HepG2 (cell line): ENCODE data around the gene TMUB1. TPM values are rescaled to one million over a fixed set of nuclear protein-coding genes. Genes with fewer than 3 reads are reported as not detected.

ENCODE experiments used
- ATAC-seq: fragments of 200-7000 bp; cut with Tn5 transposase; 3 replicates; pipeline ENCODE4 v1.9.1; 2020; ENCODE audit warnings: mild to moderate bottlenecking, moderate library complexity
- BruUV-seq: library from RNA; stranded (reverse); fragments of 400-500 nt; replicated peaks from 2 replicates; lab custom pipeline; 2021; lab: Mats Ljungman, UMichigan
- CTCF ChIA-PET: fragments of 300-600 bp; formaldehyde crosslinking; extraction: SDS; loops from one replicate; lab custom pipeline; 2021; ENCODE audit warnings: low total read pairs, inconsistent platforms, low intra/inter-chr PET ratio; lab: Yijun Ruan, JAX
- POLR2A ChIA-PET: fragments of 350-600 bp; sonication (Branson Sonifier 250); formaldehyde crosslinking; loops from one replicate; lab custom pipeline; 2020; ENCODE audit warnings: antibody characterized with exemption, inconsistent platforms; lab: Yijun Ruan, JAX
- DNase-seq: peaks from one replicate; pipeline ENCODE4 v3.0.0-alpha.2; 2015; ENCODE audit warnings: low spot score
- FAIRE-seq: peaks from 3 replicates; lab custom pipeline; 2011; peaks lifted over from hg19 to GRCh38; lab: Jason Lieb, UNC
- H2AFZ ChIP-seq: one replicate; pipeline ENCODE4 v1.6.1; 2011; ENCODE audit warnings: low read length, inconsistent platforms
- H3K27ac ChIP-seq: fragments of 300-600 bp; 3 replicates; pipeline ENCODE4 v1.8.0; 2011; ENCODE audit warnings: mixed run types, mild to moderate bottlenecking, mixed read lengths, low read length, inconsistent platforms; ENCODE audit not compliant: insufficient read depth; ENCODE audit errors: extremely low read length
- H3K27me3 ChIP-seq, 2 experiments: fragments of 200-600 bp in 1 of 2; 2 replicates in 1 of 2; 3 replicates in 1 of 2; pipeline versions ENCODE4 v1.6.0 to v1.8.0; 2011; ENCODE audit warnings: low read length in 2 of 2, mild to moderate bottlenecking in 2 of 2, moderate library complexity in 2 of 2, inconsistent platforms in 1 of 2; ENCODE audit not compliant: insufficient read depth in 2 of 2, control insufficient read depth in 1 of 2
- H3K36me3 ChIP-seq, 2 experiments: fragments of 200-600 bp in 1 of 2; replicated peaks in 1 of 2; 2 replicates in 1 of 2; 3 replicates in 1 of 2; pipeline versions ENCODE4 v1.5.1 to v1.8.0; 2011; ENCODE audit warnings: low read length in 2 of 2, inconsistent platforms in 1 of 2; ENCODE audit not compliant: insufficient read depth in 2 of 2, control insufficient read depth in 1 of 2
- H3K4me1 ChIP-seq: 2 replicates; pipeline ENCODE4 v1.5.1; 2012; ENCODE audit warnings: low read length, inconsistent platforms; ENCODE audit not compliant: insufficient read depth
- H3K4me2 ChIP-seq: 2 replicates; pipeline ENCODE4 v1.6.0; 2011; ENCODE audit warnings: low read depth, low read length, inconsistent platforms
- H3K4me3 ChIP-seq, 3 experiments: fragments of 200-600 bp in 1 of 3; sonication (generic), shearing (Covaris generic) in 1 of 3; replicated peaks in 1 of 3; 2 replicates each; pipeline ENCODE4 v1.5.1; 2011 to 2016; ENCODE audit warnings: low read length in 3 of 3, inconsistent platforms in 2 of 3, low read depth in 2 of 3, mild to moderate bottlenecking in 2 of 3, control low read depth in 1 of 3, mixed read lengths in 1 of 3; ENCODE audit not compliant: insufficient read depth in 1 of 3
- H3K79me2 ChIP-seq: one replicate; pipeline ENCODE4 v1.6.1; 2011; ENCODE audit warnings: low read length, inconsistent platforms; ENCODE audit not compliant: insufficient read depth
- H3K9ac ChIP-seq: 2 replicates; pipeline ENCODE4 v1.6.0; 2011; ENCODE audit warnings: mild to moderate bottlenecking, low read depth, low read length, inconsistent platforms; ENCODE audit not compliant: insufficient read depth
- H3K9me3 ChIP-seq: 2 replicates; pipeline ENCODE4 v1.5.1; 2012; ENCODE audit warnings: mild to moderate bottlenecking, low read length
- H4K20me1 ChIP-seq: 2 replicates; pipeline ENCODE4 v1.6.0; 2011; ENCODE audit warnings: inconsistent platforms, mild to moderate bottlenecking, low read length, moderate library complexity; ENCODE audit not compliant: insufficient read depth
- ETV5 ChIP-seq: IDR thresholded peaks from 2 replicates; pipeline ENCODE4 v1.6.1; 2018; ENCODE audit warnings: missing biosample characterization, missing genetic modification reagents, inconsistent platforms, borderline replicate concordance
- GLI4 ChIP-seq: sonication (generic); formaldehyde crosslinking; IDR thresholded peaks from 2 replicates; pipeline ENCODE4 v1.5.1; 2020; ENCODE audit warnings: missing genetic modification reagents, mild to moderate bottlenecking, moderate library complexity, borderline replicate concordance
- NR2F6 ChIP-seq, 2 experiments: IDR thresholded peaks; 2 replicates each; pipeline ENCODE4 v1.6.1; 2016; ENCODE audit warnings: antibody characterized with exemption in 1 of 2, mild to moderate bottlenecking in 1 of 2
- PAWR ChIP-seq: sonication (generic); formaldehyde crosslinking; IDR thresholded peaks from 2 replicates; pipeline ENCODE4 v1.4.0; 2020; ENCODE audit warnings: missing genetic modification reagents, mild to moderate bottlenecking, borderline replicate concordance
- POLR2A ChIP-seq, 2 experiments: IDR thresholded peaks; 2 replicates each; pipeline ENCODE4 v1.6.1; 2011; ENCODE audit warnings: low read depth in 2 of 2, low read length in 2 of 2, mild to moderate bottlenecking in 1 of 2, moderate library complexity in 1 of 2; ENCODE audit not compliant: insufficient read depth in 1 of 2
- SCMH1 ChIP-seq: sonication (generic); formaldehyde crosslinking; IDR thresholded peaks from 2 replicates; pipeline ENCODE4 v1.9.0; 2021; ENCODE audit warnings: missing genetic modification reagents, mild to moderate bottlenecking, borderline replicate concordance
- SNAI1 ChIP-seq: sonication (generic); formaldehyde crosslinking; IDR thresholded peaks from 2 replicates; pipeline ENCODE4 v1.5.0; 2020; ENCODE audit warnings: mild to moderate bottlenecking, missing genetic modification reagents, borderline replicate concordance
- SOX13 ChIP-seq, 3 experiments: fragments of 450-650 bp in 1 of 3; sonication (generic) in 1 of 3; formaldehyde crosslinking in 1 of 3; IDR thresholded peaks in 2 of 3; conservative IDR thresholded peaks in 1 of 3; 2 replicates each; pipeline versions ENCODE4 v1.5.0 to v1.6.1; 2016 to 2020; ENCODE audit warnings: antibody characterized with exemption in 1 of 3, mild to moderate bottlenecking in 1 of 3, missing compliant biosample characterization in 1 of 3, missing genetic modification reagents in 1 of 3, moderate library complexity in 1 of 3
- ZBTB20 ChIP-seq: sonication (generic); formaldehyde crosslinking; IDR thresholded peaks from 2 replicates; pipeline ENCODE4 v1.8.1; 2023; ENCODE audit warnings: missing genetic modification reagents, low read depth, mild to moderate bottlenecking, borderline replicate concordance
- ZNF180 ChIP-seq: sonication (generic); formaldehyde crosslinking; IDR thresholded peaks from 2 replicates; pipeline ENCODE4 v1.4.0; 2020; ENCODE audit warnings: low read depth, missing genetic modification reagents, borderline replicate concordance
- ZNF329 ChIP-seq: sonication (generic); formaldehyde crosslinking; IDR thresholded peaks from 2 replicates; pipeline ENCODE4 v1.9.0; 2021; ENCODE audit warnings: low read depth, mild to moderate bottlenecking, missing genetic modification reagents
- ZNF607 ChIP-seq: sonication (generic); formaldehyde crosslinking; IDR thresholded peaks from 2 replicates; pipeline ENCODE4 v1.5.1; 2020; ENCODE audit warnings: missing genetic modification reagents, mild to moderate bottlenecking, borderline replicate concordance
- WGBS: methylation state at CpG from one replicate; pipeline ENCODE4 v1.1.6; 2017; ENCODE audit warnings: low lambda C conversion rate; 5-methylcytosine and 5-hydroxymethylcytosine counted together
- in situ Hi-C: cut with HindIII; loops from 2 replicates; pipeline ENCODE4 v1.10.0; 2017; ENCODE audit warnings: low pct_unique_long_range_greater_than_20kb; ENCODE audit not compliant: extremely low pct_ligation_motif_present
- intact Hi-C: fragments of 100-400 bp; cut with micrococcal nuclease; formaldehyde crosslinking; loops from one replicate; pipeline ENCODE4 v1.10.0; 2022; ENCODE audit not compliant: unreplicated experiment
- polyA plus RNA-seq, 8 experiments: library from polyadenylated mRNA; depleted of rRNA in 3 of 8; stranded (reverse) in 7 of 8; unstranded in 1 of 8; fragments of >200 nt; fragmentation: Illumina TruSeq in 4 of 8; extraction: Trizol in 4 of 8; gene quantifications; 2 replicates each; pipeline versions ENCODE4 v1.2.1 to v1.2.3, GENCODE V29; 2011 to 2016; ENCODE audit warnings: low read depth in 4 of 8, missing spikeins in 1 of 8, mixed read lengths in 1 of 8; ENCODE audit not compliant: insufficient read depth in 1 of 8
- total RNA-seq, 5 experiments: library from RNA; depleted of rRNA; stranded (reverse); fragments of >200 nt; fragmentation: Illumina TruSeq; extraction: Trizol; gene quantifications; 2 replicates each; pipeline ENCODE4 v1.2.3, GENCODE V29; 2016; ENCODE audit warnings: low read depth in 1 of 5
- TF ChIP-seq, protein P1 (sequence below): sonication (generic); formaldehyde crosslinking; IDR thresholded peaks from 2 replicates; pipeline ENCODE4 v1.8.0; 2022; ENCODE audit warnings: missing genetic modification reagents, mild to moderate bottlenecking, inconsistent platforms, borderline replicate concordance
- TF ChIP-seq, protein P2 (sequence below): sonication (generic); formaldehyde crosslinking; IDR thresholded peaks from 2 replicates; pipeline ENCODE4 v1.5.0; 2020; ENCODE audit warnings: missing genetic modification reagents
- TF ChIP-seq, protein P3 (sequence below): sonication (generic); formaldehyde crosslinking; IDR thresholded peaks from 2 replicates; pipeline ENCODE4 v1.4.0; 2020; ENCODE audit warnings: missing genetic modification reagents, borderline replicate concordance

The TMUB1 gene
- total and polyA plus RNA-seq, 2 of the 13 experiments (the other 11 are each of a cell fraction or from before 2014, with no cell fraction given) = 44.8 to 51.6 TPM

DNA sequence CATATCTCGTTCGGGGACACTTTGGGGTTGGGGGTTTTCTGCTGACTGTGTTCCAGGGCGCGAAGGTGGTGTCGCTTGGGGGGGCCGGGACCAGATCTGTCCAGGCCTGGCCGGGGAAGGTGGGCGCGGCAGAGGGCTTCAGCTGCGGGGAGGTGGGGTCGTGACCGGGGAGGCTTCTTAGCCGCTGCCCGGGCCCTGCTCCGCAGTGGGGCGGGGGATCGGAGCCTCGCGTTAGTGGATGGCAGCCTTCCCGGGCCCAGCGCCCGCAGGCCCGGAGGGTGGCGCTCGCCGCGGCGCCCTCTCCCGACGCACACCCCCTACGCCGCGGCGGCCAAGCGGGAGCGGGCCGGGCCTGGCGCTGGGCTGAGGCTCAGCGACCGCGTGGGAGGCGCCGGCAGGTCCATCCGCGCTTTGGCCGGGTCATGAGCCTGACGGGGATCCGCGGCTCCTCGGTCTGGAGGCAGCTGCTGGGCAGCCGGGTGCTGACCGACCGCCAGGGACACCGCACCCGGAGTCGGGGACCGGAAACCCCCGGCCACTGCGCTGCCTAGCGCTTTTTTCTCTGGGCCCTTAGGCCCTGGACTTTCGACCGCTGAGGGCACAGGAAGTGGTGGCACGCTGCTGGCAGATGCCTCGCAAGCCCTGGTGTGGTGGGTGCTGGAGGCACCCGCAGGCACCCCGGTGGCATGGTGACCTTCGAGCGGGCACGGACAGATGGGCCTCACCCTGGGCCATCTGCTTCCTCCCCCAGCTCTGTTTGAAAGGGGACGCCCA lies 4.1 kb upstream of the TMUB1 start:
- DNase-seq = peak; percentile 35
- intact Hi-C loops (loop anchor here (2.0 to 10.0 kb wide), 2 partner anchors 29 to 157 kb away; partner anchors contain the start of genes SLC4A2 and SMARCD3), in situ Hi-C loops (no loop called here)
- 0% methylated on average over 12 of the region's 70 CpGs for WGBS
- H3K9ac ChIP-seq = peak overlapping the region; percentile 88
- CTCF ChIA-PET = interaction anchor here (2.2 kb wide), 1 partner anchor 24 kb away, joined by 6 read pairs; no protein-coding TSS in a partner anchor
- H2AFZ ChIP-seq = no peak overlapping the region
- peaks cover 59% of the 10 kb centered on the region for H3K79me2 ChIP-seq
- H3K9me3 ChIP-seq = no peaks in the 10 kb centered on the region
- BruUV-seq = no TSS peak
- no peak for FAIRE-seq
- no peaks in the 10 kb centered on the region; a peak in 1 of 5 replicates for H3K27me3 ChIP-seq
- POLR2A ChIA-PET = interaction anchor here (0.6 to 6.7 kb wide), 7 partner anchors 10 to 680 kb away, joined by 3 to 82 read pairs (median 4); partner anchors contain the start of gene ABCB8
- peak overlapping the region; percentile 70 for H3K27ac ChIP-seq
- peak; percentile 45 for ATAC-seq
- H3K36me3 ChIP-seq = peaks cover 4 to 13% of the 10 kb centered on the region in 2 experiments; a peak in 4 of 5 replicates
- H4K20me1 ChIP-seq = peaks cover 39% of the 10 kb centered on the region
- peak overlapping the region; percentile 97 for H3K4me2 ChIP-seq
- peak overlapping the region; percentile 93 to 98 (median 95) for H3K4me3 ChIP-seq
- peaks cover 66% of the 10 kb centered on the region for H3K4me1 ChIP-seq
- TF ChIP-seq ZBTB20 (CRISPR knock-in tag) (no peak), PAWR (CRISPR knock-in tag) (no peak), ZNF607 (CRISPR knock-in tag) (peak; percentile 57), POLR2A (IDR thresholded peaks at IDR 0.05; ENCODE audit: insufficient read depth in 1 of 2, low read depth in 2 of 2, low read length in 2 of 2) (no peak; a peak in 1 of 4 replicates), ETV5 (CRISPR knock-in tag) (peak; percentile 86), ZNF329 (CRISPR knock-in tag) (no peak), SCMH1 (CRISPR knock-in tag) (no peak), NR2F6 (IDR thresholded peaks at IDR 0.05) (0 out of 2 replicates have a peak, but pooled peaks have one; percentile 10), NR2F6 (CRISPR knock-in tag; IDR thresholded peaks at IDR 0.05) (0 out of 2 replicates have a peak, but pooled peaks have one; percentile 4), SOX13 (IDR thresholded peaks at IDR 0.05) (no peak), SOX13 (CRISPR knock-in tag; conservative IDR thresholded peaks at IDR 0.05 in 1 of 2, IDR thresholded peaks at IDR 0.05 in 1 of 2) (no peak), ZNF180 (CRISPR knock-in tag) (no peak), GLI4 (CRISPR knock-in tag) (no peak), SNAI1 (no peak)
- TF ChIP-seq, protein P1, sequence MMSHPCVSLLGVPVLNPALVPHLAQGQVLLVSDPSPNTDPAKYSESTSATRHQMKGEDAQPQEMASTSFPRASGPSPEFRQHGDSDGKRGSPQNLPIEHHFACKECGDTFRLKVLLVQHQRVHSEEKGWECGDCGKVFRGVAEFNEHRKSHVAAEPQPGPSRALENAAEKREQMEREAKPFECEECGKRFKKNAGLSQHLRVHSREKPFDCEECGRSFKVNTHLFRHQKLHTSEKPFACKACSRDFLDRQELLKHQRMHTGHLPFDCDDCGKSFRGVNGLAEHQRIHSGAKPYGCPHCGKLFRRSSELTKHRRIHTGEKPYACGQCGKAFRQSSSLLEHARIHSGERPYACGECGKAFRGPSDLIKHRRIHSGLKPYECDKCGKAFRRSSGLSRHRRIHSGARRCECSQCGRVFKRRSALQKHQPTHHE (CRISPR knock-in tag) = no peak
- TF ChIP-seq, protein P2, sequence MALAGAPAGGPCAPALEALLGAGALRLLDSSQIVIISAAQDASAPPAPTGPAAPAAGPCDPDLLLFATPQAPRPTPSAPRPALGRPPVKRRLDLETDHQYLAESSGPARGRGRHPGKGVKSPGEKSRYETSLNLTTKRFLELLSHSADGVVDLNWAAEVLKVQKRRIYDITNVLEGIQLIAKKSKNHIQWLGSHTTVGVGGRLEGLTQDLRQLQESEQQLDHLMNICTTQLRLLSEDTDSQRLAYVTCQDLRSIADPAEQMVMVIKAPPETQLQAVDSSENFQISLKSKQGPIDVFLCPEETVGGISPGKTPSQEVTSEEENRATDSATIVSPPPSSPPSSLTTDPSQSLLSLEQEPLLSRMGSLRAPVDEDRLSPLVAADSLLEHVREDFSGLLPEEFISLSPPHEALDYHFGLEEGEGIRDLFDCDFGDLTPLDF = 0 out of 2 replicates have a peak, but pooled peaks have one; percentile 32
- TF ChIP-seq, protein P3, sequence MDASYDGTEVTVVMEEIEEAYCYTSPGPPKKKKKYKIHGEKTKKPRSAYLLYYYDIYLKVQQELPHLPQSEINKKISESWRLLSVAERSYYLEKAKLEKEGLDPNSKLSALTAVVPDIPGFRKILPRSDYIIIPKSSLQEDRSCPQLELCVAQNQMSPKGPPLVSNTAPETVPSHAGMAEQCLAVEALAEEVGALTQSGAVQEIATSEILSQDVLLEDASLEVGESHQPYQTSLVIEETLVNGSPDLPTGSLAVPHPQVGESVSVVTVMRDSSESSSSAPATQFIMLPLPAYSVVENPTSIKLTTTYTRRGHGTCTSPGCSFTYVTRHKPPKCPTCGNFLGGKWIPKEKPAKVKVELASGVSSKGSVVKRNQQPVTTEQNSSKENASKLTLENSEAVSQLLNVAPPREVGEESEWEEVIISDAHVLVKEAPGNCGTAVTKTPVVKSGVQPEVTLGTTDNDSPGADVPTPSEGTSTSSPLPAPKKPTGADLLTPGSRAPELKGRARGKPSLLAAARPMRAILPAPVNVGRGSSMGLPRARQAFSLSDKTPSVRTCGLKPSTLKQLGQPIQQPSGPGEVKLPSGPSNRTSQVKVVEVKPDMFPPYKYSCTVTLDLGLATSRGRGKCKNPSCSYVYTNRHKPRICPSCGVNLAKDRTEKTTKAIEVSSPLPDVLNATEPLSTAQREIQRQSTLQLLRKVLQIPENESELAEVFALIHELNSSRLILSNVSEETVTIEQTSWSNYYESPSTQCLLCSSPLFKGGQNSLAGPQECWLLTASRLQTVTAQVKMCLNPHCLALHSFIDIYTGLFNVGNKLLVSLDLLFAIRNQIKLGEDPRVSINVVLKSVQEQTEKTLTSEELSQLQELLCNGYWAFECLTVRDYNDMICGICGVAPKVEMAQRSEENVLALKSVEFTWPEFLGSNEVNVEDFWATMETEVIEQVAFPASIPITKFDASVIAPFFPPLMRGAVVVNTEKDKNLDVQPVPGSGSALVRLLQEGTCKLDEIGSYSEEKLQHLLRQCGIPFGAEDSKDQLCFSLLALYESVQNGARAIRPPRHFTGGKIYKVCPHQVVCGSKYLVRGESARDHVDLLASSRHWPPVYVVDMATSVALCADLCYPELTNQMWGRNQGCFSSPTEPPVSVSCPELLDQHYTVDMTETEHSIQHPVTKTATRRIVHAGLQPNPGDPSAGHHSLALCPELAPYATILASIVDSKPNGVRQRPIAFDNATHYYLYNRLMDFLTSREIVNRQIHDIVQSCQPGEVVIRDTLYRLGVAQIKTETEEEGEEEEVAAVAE (CRISPR knock-in tag) = no peak
